Effector memory CD4-positive, alpha-beta T cell (primary cell): ENCODE measurements around the gene RPL19.

Experiments
- DNase-seq, 3 donors: peaks; one replicate each; pipeline ENCODE4 v3.0.0-alpha.2; 2020
- H3K27ac ChIP-seq: 2 replicates; pipeline ENCODE4 v1.7.0; 2013; ENCODE audit warnings: mild to moderate bottlenecking, low read length, moderate library complexity; ENCODE audit not compliant: insufficient read depth, poor library complexity, severe bottlenecking
- H3K27me3 ChIP-seq: replicated peaks from 2 replicates; pipeline ENCODE4 v1.7.0; 2013; ENCODE audit warnings: mild to moderate bottlenecking, low read length; ENCODE audit not compliant: insufficient read depth, control insufficient read depth, poor library complexity, severe bottlenecking
- H3K36me3 ChIP-seq: 2 replicates; pipeline ENCODE4 v1.7.0; 2013; ENCODE audit warnings: mild to moderate bottlenecking, low read length, moderate library complexity; ENCODE audit not compliant: control insufficient read depth, insufficient read depth
- H3K4me1 ChIP-seq: 2 replicates; pipeline ENCODE4 v1.7.0; 2013; ENCODE audit warnings: low read length, mild to moderate bottlenecking; ENCODE audit not compliant: control insufficient read depth, insufficient read depth, poor library complexity, severe bottlenecking
- H3K4me3 ChIP-seq: 2 replicates; pipeline ENCODE4 v1.7.0; 2013; ENCODE audit warnings: low read length, low read depth, mild to moderate bottlenecking; ENCODE audit not compliant: insufficient read depth, poor library complexity, severe bottlenecking
- H3K9me3 ChIP-seq: 2 replicates; pipeline ENCODE4 v1.7.0; 2013; ENCODE audit warnings: mild to moderate bottlenecking, low read length, moderate library complexity; ENCODE audit not compliant: control insufficient read depth
- total RNA-seq, 3 donors: gene quantifications; one replicate each; lab custom pipeline; 2026; lab: John Stamatoyannopoulos, UW

Gene RPL19
- total RNA-seq, result 1,326 to 2,060 (median 1,785) reads per million in 3 donors

- DNase-seq, result peak; percentile 68 to 74 (median 72)
- H3K4me3 ChIP-seq, result peak within 1 kb of the TSS; percentile 70
- peak within 1 kb of the TSS; percentile 99 for H3K27ac ChIP-seq
- peaks cover 35% of the 10 kb centered on the region for H3K36me3 ChIP-seq
- no peaks in the 10 kb centered on the region for H3K27me3 ChIP-seq
- peaks cover 42% of the 10 kb centered on the region for H3K4me1 ChIP-seq
- H3K9me3 ChIP-seq, result no peaks in the 10 kb centered on the region
These were observed at the start of gene RPL19 for GRCh38 chr17:39200070-39200879. Gene RPL19 (plus strand): TSS chr17:39200283. CDS start chr17:39200345, 62 bp downstream.

- no peak overlapping the region for H3K27ac ChIP-seq
- peaks cover 15% of the 10 kb centered on the region for H3K4me1 ChIP-seq
- peaks cover 8% of the 10 kb centered on the region for H3K27me3 ChIP-seq
- peak overlapping the region; percentile 45 for H3K4me3 ChIP-seq
- no peak for DNase-seq
- no peaks in the 10 kb centered on the region for H3K36me3 ChIP-seq
- no peaks in the 10 kb centered on the region for H3K9me3 ChIP-seq
These were observed 49.3 kb upstream of the RPL19 start for GRCh38 chr17:39150795-39151149.

GRCh38 chr17:39151150-39151942 lies 48.7 kb upstream of the RPL19 start, which contains the start of gene PLXDC1:
Gene PLXDC1 (minus strand): TSS chr17:39151637. CDS start chr17:39151437, 200 bp downstream.
- Histone ChIP-seq H3K36me3 (no peaks in the 10 kb centered on the region), H3K9me3 (no peaks in the 10 kb centered on the region), H3K4me1 (peaks cover 15% of the 10 kb centered on the region), H3K27me3 (peaks cover 8% of the 10 kb centered on the region), H3K4me3 (peak within 1 kb of the TSS; percentile 90), H3K27ac (peak within 1 kb of the TSS; percentile 56)
- no peak for DNase-seq

GRCh38 chr17:39151943-39152818 lies 47.9 kb upstream of the RPL19 start:
- Histone ChIP-seq H3K4me3 (peak overlapping the region; percentile 90), H3K9me3 (no peaks in the 10 kb centered on the region), H3K4me1 (peaks cover 15% of the 10 kb centered on the region), H3K27me3 (peaks cover 8% of the 10 kb centered on the region), H3K27ac (peak overlapping the region; percentile 56), H3K36me3 (no peaks in the 10 kb centered on the region)
- peak in 1 of 3 donors; percentile 20 for DNase-seq

GRCh38 chr17:39153599-39154051 lies 46.5 kb upstream of the RPL19 start:
- Histone ChIP-seq H3K9me3 (no peaks in the 10 kb centered on the region), H3K4me1 (peaks cover 15% of the 10 kb centered on the region), H3K36me3 (no peaks in the 10 kb centered on the region), H3K4me3 (peak overlapping the region; percentile 90), H3K27ac (peak overlapping the region; percentile 56), H3K27me3 (peaks cover 8% of the 10 kb centered on the region)
- DNase-seq, result peak; percentile 84 to 91 (median 86)

GRCh38 chr17:39155654-39156053 lies 44.4 kb upstream of the RPL19 start:
- Histone ChIP-seq H3K27ac (no peak overlapping the region), H3K4me1 (peaks cover 15% of the 10 kb centered on the region), H3K27me3 (peaks cover 5% of the 10 kb centered on the region), H3K36me3 (no peaks in the 10 kb centered on the region), H3K9me3 (no peaks in the 10 kb centered on the region), H3K4me3 (no peak overlapping the region)
- DNase-seq, result no peak

GRCh38 chr17:39156491-39156890 lies 43.6 kb upstream of the RPL19 start:
- no peak overlapping the region for H3K4me3 ChIP-seq
- H3K27ac ChIP-seq, result no peak overlapping the region
- H3K4me1 ChIP-seq, result peaks cover 10% of the 10 kb centered on the region
- H3K27me3 ChIP-seq, result no peaks in the 10 kb centered on the region
- H3K9me3 ChIP-seq, result no peaks in the 10 kb centered on the region
- no peaks in the 10 kb centered on the region for H3K36me3 ChIP-seq
- DNase-seq, result no peak

GRCh38 chr17:39158623-39159022 lies 41.5 kb upstream of the RPL19 start:
- no peaks in the 10 kb centered on the region for H3K27me3 ChIP-seq
- no peak for DNase-seq

GRCh38 chr17:39161962-39162361 lies 38.1 kb upstream of the RPL19 start:
- DNase-seq, result no peak
- Histone ChIP-seq H3K36me3 (no peaks in the 10 kb centered on the region), H3K9me3 (no peaks in the 10 kb centered on the region), H3K27me3 (peaks cover 8% of the 10 kb centered on the region), H3K4me1 (peaks cover 12% of the 10 kb centered on the region), H3K4me3 (no peak overlapping the region), H3K27ac (no peak overlapping the region)

More at GRCh38 chr17:39158623-39159022, 41.5 kb upstream of the RPL19 start:
- Histone ChIP-seq H3K4me3 (no peak overlapping the region), H3K36me3 (no peaks in the 10 kb centered on the region), H3K4me1 (no peaks in the 10 kb centered on the region), H3K9me3 (no peaks in the 10 kb centered on the region), H3K27ac (no peak overlapping the region)
